HCT116 (cell line): ENCODE results near the gene INMT. TPM values are rescaled to one million over a fixed set of nuclear protein-coding genes. Genes with fewer than 3 reads are reported as not detected.

Experiments used
- ATAC-seq: fragments of 200-7000 bp; cut with Tn5 transposase; 2 replicates; pipeline ENCODE4 v1.9.1; 2020; ENCODE audit warnings: mild to moderate bottlenecking, moderate library complexity
- BruUV-seq: library from RNA; stranded (reverse); fragments of 400-500 nt; replicated peaks from 2 replicates; lab custom pipeline; 2021; lab: Mats Ljungman, UMichigan
- CTCF ChIA-PET: fragments of 300-600 bp; sonication (Branson Sonifier 250); formaldehyde crosslinking; loops from one replicate; lab custom pipeline; 2021; ENCODE audit warnings: antibody characterized with exemption; lab: Charles Lee
- POLR2A ChIA-PET: fragments of 300-600, 350-600 bp; sonication (Branson Sonifier 250); formaldehyde crosslinking; loops from one replicate; lab custom pipeline; 2021; ENCODE audit warnings: antibody characterized with exemption; lab: Charles Lee
- RAD21 ChIA-PET, 2 experiments: fragments of 300-600 bp; sonication (Branson Sonifier 250); formaldehyde crosslinking; loops; one replicate each; lab custom pipeline; 2023; ENCODE audit warnings: low total read pairs in 2 of 2; ENCODE audit not compliant: uncharacterized antibody in 2 of 2, unreplicated experiment in 2 of 2, low non-redundant PET in 1 of 2; lab: Charles Lee
- DNase-seq: peaks from one replicate; pipeline ENCODE4 v3.0.0-alpha.2; 2010; ENCODE audit warnings: low read depth, low spot score
- H2AFZ ChIP-seq: fragments of 200-600 bp; shearing (Covaris generic), sonication (generic); 2 replicates; pipeline ENCODE4 v1.6.1; 2017; ENCODE audit warnings: low read depth, mixed run types, mixed read lengths, antibody characterized with exemption, low read length; ENCODE audit not compliant: poor library complexity, severe bottlenecking
- H3K27ac ChIP-seq: 2 replicates; pipeline ENCODE4 v1.5.1; 2012; ENCODE audit warnings: low read depth, low read length
- H3K27me3 ChIP-seq: fragments of 200-600 bp; sonication (generic); 2 replicates; pipeline ENCODE4 v1.6.1; 2016; ENCODE audit warnings: mixed run types, low read length, mixed read lengths; ENCODE audit not compliant: insufficient read depth
- H3K36me3 ChIP-seq, 2 experiments: fragments of 200-500 bp in 1 of 2; fragments of 200-600 bp in 1 of 2; sonication (Bioruptor generic) in 1 of 2; sonication (generic) in 1 of 2; 2 replicates each; pipeline versions ENCODE4 v1.5.1 to v1.6.1; 2014 to 2016; ENCODE audit warnings: low read length in 2 of 2, inconsistent platforms in 1 of 2, mixed read lengths in 1 of 2, mixed run types in 1 of 2; ENCODE audit not compliant: insufficient read depth in 2 of 2, control insufficient read depth in 1 of 2
- H3K4me1 ChIP-seq, 2 experiments: fragments of 200-600 bp in 1 of 2; sonication (generic) in 1 of 2; 2 replicates each; pipeline versions ENCODE4 v1.5.1 to v1.6.1; 2012 to 2017; ENCODE audit warnings: low read length in 2 of 2, inconsistent platforms in 1 of 2, mild to moderate bottlenecking in 1 of 2, mixed read lengths in 1 of 2, mixed run types in 1 of 2, moderate library complexity in 1 of 2; ENCODE audit not compliant: insufficient read depth in 2 of 2, control insufficient read depth in 1 of 2
- H3K4me2 ChIP-seq: fragments of 200-600 bp; sonication (generic); 2 replicates; pipeline ENCODE4 v1.6.1; 2017; ENCODE audit warnings: mixed run types, low read length, mixed read lengths
- H3K4me3 ChIP-seq, 2 experiments: fragments of 200-600 bp in 1 of 2; sonication (generic) in 1 of 2; replicated peaks in 1 of 2; 2 replicates each; pipeline ENCODE4 v1.5.1; 2011 to 2016; ENCODE audit warnings: low read length in 2 of 2, control low read depth in 1 of 2, low read depth in 1 of 2, mild to moderate bottlenecking in 1 of 2, mixed read lengths in 1 of 2, mixed run types in 1 of 2
- H3K79me2 ChIP-seq: fragments of 200-600 bp; sonication (generic); 2 replicates; pipeline ENCODE4 v1.6.1; 2017; ENCODE audit warnings: mild to moderate bottlenecking, mixed run types, low read length, moderate library complexity, mixed read lengths; ENCODE audit not compliant: insufficient read depth
- H3K9ac ChIP-seq: fragments of 200-600 bp; sonication (generic); 2 replicates; pipeline ENCODE4 v1.6.1; 2016; ENCODE audit warnings: low read length, mixed read lengths
- H3K9me2 ChIP-seq: fragments of 200-600 bp; sonication (generic), shearing (Covaris generic); 2 replicates; pipeline ENCODE4 v1.6.1; 2017; ENCODE audit warnings: mixed run types, mild to moderate bottlenecking, moderate library complexity; ENCODE audit not compliant: insufficient read depth
- H3K9me3 ChIP-seq, 2 experiments: fragments of 200-500 bp in 1 of 2; fragments of 200-600 bp in 1 of 2; sonication (Bioruptor generic) in 1 of 2; sonication (generic) in 1 of 2; 2 replicates each; pipeline ENCODE4 v1.6.1; 2014 to 2017; ENCODE audit warnings: low read length in 2 of 2, mixed read lengths in 2 of 2, inconsistent platforms in 1 of 2, low read depth in 1 of 2, mild to moderate bottlenecking in 1 of 2, mixed run types in 1 of 2, moderate library complexity in 1 of 2; ENCODE audit not compliant: control insufficient read depth in 1 of 2, insufficient read depth in 1 of 2
- H4K20me1 ChIP-seq: fragments of 200-600 bp; sonication (generic), shearing (Covaris generic); 2 replicates; pipeline ENCODE4 v1.6.1; 2017; ENCODE audit warnings: mixed run types, mild to moderate bottlenecking, moderate library complexity; ENCODE audit not compliant: insufficient read depth
- CBX3 ChIP-seq: IDR thresholded peaks from 2 replicates; pipeline ENCODE4 v1.6.1; 2012; ENCODE audit warnings: low read depth
- EZH2 ChIP-seq: fragments of 200-600 bp; sonication (generic); IDR thresholded peaks from 2 replicates; pipeline ENCODE4 v1.6.1; 2017; ENCODE audit warnings: antibody characterized with exemption, mixed run types
- JUND ChIP-seq: IDR thresholded peaks from 2 replicates; pipeline ENCODE4 v1.6.1; 2012
- RAD21 ChIP-seq: IDR thresholded peaks from 2 replicates; pipeline ENCODE4 v1.6.1; 2012; ENCODE audit warnings: low read depth, mild to moderate bottlenecking
- SIN3A ChIP-seq: IDR thresholded peaks from 2 replicates; pipeline ENCODE4 v1.6.1; 2012; ENCODE audit warnings: low read depth
- SP1 ChIP-seq: IDR thresholded peaks from 2 replicates; pipeline ENCODE4 v1.6.1; 2012; ENCODE audit warnings: low read depth
- SRF ChIP-seq: IDR thresholded peaks from 2 replicates; pipeline ENCODE4 v1.6.1; 2012; ENCODE audit warnings: low read depth
- TCF7L2 ChIP-seq: IDR thresholded peaks from 2 replicates; pipeline ENCODE4 v1.7.0; 2011; ENCODE audit warnings: borderline replicate concordance, inconsistent platforms; ENCODE audit not compliant: insufficient read depth, insufficient read length; ENCODE audit errors: extremely low read depth
- YY1 ChIP-seq: IDR thresholded peaks from 2 replicates; pipeline ENCODE4 v1.6.1; 2011; ENCODE audit warnings: low read length, low read depth, moderate library complexity, mild to moderate bottlenecking; ENCODE audit not compliant: insufficient replicate concordance; ENCODE audit errors: extremely low read depth
- ZFX ChIP-seq: fragments of 450-650 bp; IDR thresholded peaks from 2 replicates; pipeline ENCODE4 v1.6.1; 2017
- ZNF274 ChIP-seq: fragments of 200-500 bp; sonication (Bioruptor generic); IDR thresholded peaks from 2 replicates; pipeline ENCODE4 v1.6.1; 2014; ENCODE audit warnings: mild to moderate bottlenecking, low read depth, low read length, inconsistent platforms
- intact Hi-C: fragments of 100-400 bp; cut with micrococcal nuclease; formaldehyde crosslinking; loops from 2 replicates; pipeline ENCODE4 v1.10.0; 2022
- total RNA-seq: library from RNA; stranded (reverse); gene quantifications from one replicate; pipeline ENCODE4 v1.2.1, GENCODE V29; 2021; ENCODE audit not compliant: unreplicated experiment
- TF ChIP-seq, protein P1 (sequence below): IDR thresholded peaks from 2 replicates; pipeline ENCODE4 v1.6.1; 2012
- TF ChIP-seq, protein P2 (sequence below), 3 experiments: fragments of 200-600 bp in 1 of 3; sonication (generic) in 1 of 3; IDR thresholded peaks in 2 of 3; conservative IDR thresholded peaks in 1 of 3; 2 replicates each; pipeline ENCODE4 v1.5.1; 2012 to 2017; ENCODE audit warnings: low read depth in 2 of 3, low read length in 2 of 3, antibody characterized with exemption in 1 of 3, borderline replicate concordance in 1 of 3, control low read depth in 1 of 3, mild to moderate bottlenecking in 1 of 3, mixed read lengths in 1 of 3, mixed run types in 1 of 3, moderate library complexity in 1 of 3; ENCODE audit not compliant: insufficient read depth in 1 of 3

INMT gene
- total RNA-seq, 1 experiment from 2014 or later = 0.32 TPM

DNA sequence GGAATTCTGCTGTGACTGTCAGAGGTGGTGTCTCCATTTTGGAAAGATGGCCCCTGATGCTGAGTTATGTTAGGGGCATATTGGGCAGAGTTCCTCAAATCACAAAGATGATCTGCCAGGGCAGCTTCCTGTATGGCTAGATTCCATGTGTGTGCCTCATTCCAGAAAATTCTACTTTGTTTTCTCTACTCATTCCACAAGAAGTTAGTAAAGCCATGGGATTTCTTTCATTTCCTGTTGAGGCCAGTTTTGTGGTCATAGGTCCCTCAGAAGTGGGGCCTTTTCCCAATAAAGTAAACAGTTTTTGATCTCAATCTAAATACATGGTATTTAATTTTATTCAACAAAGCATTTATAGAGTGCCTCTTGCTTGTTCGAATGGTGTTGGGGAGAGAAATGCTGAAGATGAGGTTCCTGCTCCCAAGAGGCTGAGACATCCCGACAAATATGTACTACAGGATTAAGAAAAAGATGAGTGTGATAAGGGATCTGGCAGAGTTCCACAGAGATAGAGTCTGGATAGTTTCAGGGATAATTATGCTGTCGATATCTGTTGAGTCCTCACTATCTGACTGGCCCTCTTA lies 52.2 kb downstream of the INMT start:
- Histone ChIP-seq H3K9ac (no peak overlapping the region), H3K79me2 (no peaks in the 10 kb centered on the region), H3K9me2 (no peaks in the 10 kb centered on the region), H3K4me1 (no peaks in the 10 kb centered on the region), H4K20me1 (no peaks in the 10 kb centered on the region), H3K4me3 (no peak overlapping the region), H3K36me3 (no peaks in the 10 kb centered on the region), H2AFZ (no peak overlapping the region), H3K4me2 (no peak overlapping the region), H3K27me3 (no peaks in the 10 kb centered on the region), H3K9me3 (no peaks in the 10 kb centered on the region), H3K27ac (no peak overlapping the region)
- intact Hi-C loops = no loop called here
- DNase-seq (no peak), ATAC-seq (no peak)
- RAD21 ChIA-PET = no interaction called here
- CTCF ChIA-PET = interaction anchor here (0.9 kb wide), 1 partner anchor 43 kb away, joined by 3 read pairs; no protein-coding TSS in a partner anchor
- no TSS peak for BruUV-seq
- TF ChIP-seq, protein P1, sequence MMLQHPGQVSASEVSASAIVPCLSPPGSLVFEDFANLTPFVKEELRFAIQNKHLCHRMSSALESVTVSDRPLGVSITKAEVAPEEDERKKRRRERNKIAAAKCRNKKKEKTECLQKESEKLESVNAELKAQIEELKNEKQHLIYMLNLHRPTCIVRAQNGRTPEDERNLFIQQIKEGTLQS = no peak
- no peak for TF ChIP-seq JUND
- TF ChIP-seq SRF = no peak
- no peak for TF ChIP-seq YY1
- TF ChIP-seq EZH2 = no peak
- no peak for TF ChIP-seq SIN3A
- no peak for TF ChIP-seq ZFX
- TF ChIP-seq SP1 = no peak
- TF ChIP-seq ZNF274 = no peak
- TF ChIP-seq, protein P2, sequence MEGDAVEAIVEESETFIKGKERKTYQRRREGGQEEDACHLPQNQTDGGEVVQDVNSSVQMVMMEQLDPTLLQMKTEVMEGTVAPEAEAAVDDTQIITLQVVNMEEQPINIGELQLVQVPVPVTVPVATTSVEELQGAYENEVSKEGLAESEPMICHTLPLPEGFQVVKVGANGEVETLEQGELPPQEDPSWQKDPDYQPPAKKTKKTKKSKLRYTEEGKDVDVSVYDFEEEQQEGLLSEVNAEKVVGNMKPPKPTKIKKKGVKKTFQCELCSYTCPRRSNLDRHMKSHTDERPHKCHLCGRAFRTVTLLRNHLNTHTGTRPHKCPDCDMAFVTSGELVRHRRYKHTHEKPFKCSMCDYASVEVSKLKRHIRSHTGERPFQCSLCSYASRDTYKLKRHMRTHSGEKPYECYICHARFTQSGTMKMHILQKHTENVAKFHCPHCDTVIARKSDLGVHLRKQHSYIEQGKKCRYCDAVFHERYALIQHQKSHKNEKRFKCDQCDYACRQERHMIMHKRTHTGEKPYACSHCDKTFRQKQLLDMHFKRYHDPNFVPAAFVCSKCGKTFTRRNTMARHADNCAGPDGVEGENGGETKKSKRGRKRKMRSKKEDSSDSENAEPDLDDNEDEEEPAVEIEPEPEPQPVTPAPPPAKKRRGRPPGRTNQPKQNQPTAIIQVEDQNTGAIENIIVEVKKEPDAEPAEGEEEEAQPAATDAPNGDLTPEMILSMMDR (IDR thresholded peaks at IDR 0.05 in 2 of 3, conservative IDR thresholded peaks at IDR 0.05 in 1 of 3; ENCODE audit: borderline replicate concordance in 1 of 3, insufficient read depth in 1 of 3, low read depth in 2 of 3, low read length in 2 of 3) = no peak
- no peak for TF ChIP-seq RAD21
- TF ChIP-seq CBX3 = no peak
- no peak for TF ChIP-seq TCF7L2
- POLR2A ChIA-PET = no interaction called here
